SK-N-SH treated with all-trans-retinoic acid at 6 μM for 48 hours (cell line): Measurements from ENCODE around the gene CSNK2A1.

Source experiments
- BACH2 ChIP-seq: fragments of 250-450 bp; sonication (Bioruptor Pico); IDR thresholded peaks from 2 replicates; pipeline ENCODE4 v1.9.0; 2021; ENCODE audit warnings: mild to moderate bottlenecking, borderline replicate concordance
- ESRRG ChIP-seq: fragments of 250-450 bp; sonication (Bioruptor Pico); IDR thresholded peaks from 2 replicates; pipeline ENCODE4 v1.6.1; 2021; ENCODE audit warnings: mild to moderate bottlenecking
- RARB ChIP-seq: fragments of 250-450 bp; sonication (Bioruptor Pico); IDR thresholded peaks from 2 replicates; pipeline ENCODE4 v1.8.0; 2021; ENCODE audit warnings: mild to moderate bottlenecking, moderate library complexity
- TOX ChIP-seq: fragments of 250-450 bp; sonication (Bioruptor Pico); IDR thresholded peaks from 2 replicates; pipeline ENCODE4 v1.8.0; 2021; ENCODE audit warnings: mild to moderate bottlenecking, moderate library complexity, borderline replicate concordance
- ZC3H10 ChIP-seq: fragments of 250-450 bp; sonication (Bioruptor Pico); IDR thresholded peaks from 2 replicates; pipeline ENCODE4 v1.5.1; 2021; ENCODE audit warnings: mild to moderate bottlenecking, moderate library complexity
- ZFP3 ChIP-seq: fragments of 250-450 bp; sonication (Bioruptor Pico); IDR thresholded peaks from 2 replicates; pipeline ENCODE4 v1.5.0; 2020; ENCODE audit warnings: mild to moderate bottlenecking, moderate library complexity
- ZFP30 ChIP-seq: fragments of 450-650 bp; formaldehyde crosslinking; IDR thresholded peaks from 2 replicates; pipeline ENCODE4 v1.5.0; 2022; ENCODE audit warnings: mild to moderate bottlenecking, moderate library complexity
- TF ChIP-seq, protein P1 (sequence below): fragments of 250-450 bp; sonication (Bioruptor Pico); IDR thresholded peaks from 2 replicates; pipeline ENCODE4 v1.8.0; 2020; ENCODE audit warnings: mild to moderate bottlenecking, moderate library complexity, borderline replicate concordance
- TF ChIP-seq, protein P2 (sequence below): fragments of 250-450 bp; sonication (Bioruptor Pico); IDR thresholded peaks from 2 replicates; pipeline ENCODE4 v1.5.1; 2020; ENCODE audit warnings: low read depth, mild to moderate bottlenecking, moderate library complexity

DNA sequence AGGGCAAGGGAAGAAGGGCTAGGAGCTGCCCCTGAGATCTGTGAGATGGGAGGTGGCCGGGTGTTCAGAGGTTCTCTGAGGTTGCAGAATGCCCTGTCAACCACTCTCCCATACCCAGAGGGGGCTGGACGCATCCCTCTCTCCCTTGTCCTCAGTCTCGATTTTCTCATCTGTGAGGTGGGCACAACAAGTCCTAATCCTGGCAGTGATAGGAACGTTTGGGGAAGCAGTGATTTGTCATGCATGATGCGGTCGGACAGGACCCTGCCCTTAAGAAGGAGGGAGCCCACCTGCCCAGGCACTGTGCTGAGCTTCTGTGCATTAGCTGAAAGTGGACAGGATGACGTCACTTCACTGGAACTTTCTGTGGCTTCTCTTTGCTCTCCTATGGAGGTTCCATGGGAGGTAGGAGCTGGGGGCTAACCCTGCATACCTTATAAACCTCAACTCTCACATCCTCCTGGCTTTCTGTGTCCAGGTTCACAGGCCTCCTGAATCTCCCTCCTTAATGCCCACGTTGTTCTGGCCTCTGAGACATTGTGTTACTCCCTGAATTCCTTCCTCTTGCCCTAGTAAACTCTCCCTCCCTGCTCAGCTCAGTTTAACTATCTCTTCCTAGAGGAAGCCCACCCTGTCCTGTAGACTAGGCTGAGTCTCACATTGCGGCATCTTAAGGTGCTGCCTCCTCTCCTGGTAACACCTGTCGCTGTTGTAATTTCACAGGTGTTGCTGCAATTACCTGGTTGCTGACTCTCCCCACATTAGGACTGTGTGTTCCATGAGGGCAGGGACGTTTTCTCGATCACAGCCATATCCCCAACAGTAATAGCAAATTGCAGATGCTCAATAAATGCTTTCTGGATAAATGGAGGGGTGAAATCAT, 30.1 kb upstream of the CSNK2A1 start:
- TF ChIP-seq ESRRG (CRISPR knock-in tag) (no peak), ZC3H10 (CRISPR knock-in tag) (no peak), ZFP30 (CRISPR knock-in tag) (no peak), TOX (CRISPR knock-in tag) (no peak), ZFP3 (CRISPR knock-in tag) (no peak), RARB (CRISPR knock-in tag) (no peak), BACH2 (CRISPR knock-in tag) (no peak)
- TF ChIP-seq, protein P1, sequence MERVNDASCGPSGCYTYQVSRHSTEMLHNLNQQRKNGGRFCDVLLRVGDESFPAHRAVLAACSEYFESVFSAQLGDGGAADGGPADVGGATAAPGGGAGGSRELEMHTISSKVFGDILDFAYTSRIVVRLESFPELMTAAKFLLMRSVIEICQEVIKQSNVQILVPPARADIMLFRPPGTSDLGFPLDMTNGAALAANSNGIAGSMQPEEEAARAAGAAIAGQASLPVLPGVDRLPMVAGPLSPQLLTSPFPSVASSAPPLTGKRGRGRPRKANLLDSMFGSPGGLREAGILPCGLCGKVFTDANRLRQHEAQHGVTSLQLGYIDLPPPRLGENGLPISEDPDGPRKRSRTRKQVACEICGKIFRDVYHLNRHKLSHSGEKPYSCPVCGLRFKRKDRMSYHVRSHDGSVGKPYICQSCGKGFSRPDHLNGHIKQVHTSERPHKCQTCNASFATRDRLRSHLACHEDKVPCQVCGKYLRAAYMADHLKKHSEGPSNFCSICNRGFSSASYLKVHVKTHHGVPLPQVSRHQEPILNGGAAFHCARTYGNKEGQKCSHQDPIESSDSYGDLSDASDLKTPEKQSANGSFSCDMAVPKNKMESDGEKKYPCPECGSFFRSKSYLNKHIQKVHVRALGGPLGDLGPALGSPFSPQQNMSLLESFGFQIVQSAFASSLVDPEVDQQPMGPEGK (CRISPR knock-in tag): no peak
- TF ChIP-seq, protein P2, sequence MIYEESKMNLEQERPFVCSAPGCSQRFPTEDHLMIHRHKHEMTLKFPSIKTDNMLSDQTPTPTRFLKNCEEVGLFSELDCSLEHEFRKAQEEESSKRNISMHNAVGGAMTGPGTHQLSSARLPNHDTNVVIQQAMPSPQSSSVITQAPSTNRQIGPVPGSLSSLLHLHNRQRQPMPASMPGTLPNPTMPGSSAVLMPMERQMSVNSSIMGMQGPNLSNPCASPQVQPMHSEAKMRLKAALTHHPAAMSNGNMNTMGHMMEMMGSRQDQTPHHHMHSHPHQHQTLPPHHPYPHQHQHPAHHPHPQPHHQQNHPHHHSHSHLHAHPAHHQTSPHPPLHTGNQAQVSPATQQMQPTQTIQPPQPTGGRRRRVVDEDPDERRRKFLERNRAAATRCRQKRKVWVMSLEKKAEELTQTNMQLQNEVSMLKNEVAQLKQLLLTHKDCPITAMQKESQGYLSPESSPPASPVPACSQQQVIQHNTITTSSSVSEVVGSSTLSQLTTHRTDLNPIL: no peak
